Measurements from ENCODE around the gene SLC9A8. TPM values are rescaled to one million over a fixed set of nuclear protein-coding genes. Genes with fewer than 3 reads are reported as not detected.

SLC9A8 gene, protein sequence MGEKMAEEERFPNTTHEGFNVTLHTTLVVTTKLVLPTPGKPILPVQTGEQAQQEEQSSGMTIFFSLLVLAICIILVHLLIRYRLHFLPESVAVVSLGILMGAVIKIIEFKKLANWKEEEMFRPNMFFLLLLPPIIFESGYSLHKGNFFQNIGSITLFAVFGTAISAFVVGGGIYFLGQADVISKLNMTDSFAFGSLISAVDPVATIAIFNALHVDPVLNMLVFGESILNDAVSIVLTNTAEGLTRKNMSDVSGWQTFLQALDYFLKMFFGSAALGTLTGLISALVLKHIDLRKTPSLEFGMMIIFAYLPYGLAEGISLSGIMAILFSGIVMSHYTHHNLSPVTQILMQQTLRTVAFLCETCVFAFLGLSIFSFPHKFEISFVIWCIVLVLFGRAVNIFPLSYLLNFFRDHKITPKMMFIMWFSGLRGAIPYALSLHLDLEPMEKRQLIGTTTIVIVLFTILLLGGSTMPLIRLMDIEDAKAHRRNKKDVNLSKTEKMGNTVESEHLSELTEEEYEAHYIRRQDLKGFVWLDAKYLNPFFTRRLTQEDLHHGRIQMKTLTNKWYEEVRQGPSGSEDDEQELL
- 6.8 and 8.0 TPM in 2 replicates for total RNA-seq

DNA sequence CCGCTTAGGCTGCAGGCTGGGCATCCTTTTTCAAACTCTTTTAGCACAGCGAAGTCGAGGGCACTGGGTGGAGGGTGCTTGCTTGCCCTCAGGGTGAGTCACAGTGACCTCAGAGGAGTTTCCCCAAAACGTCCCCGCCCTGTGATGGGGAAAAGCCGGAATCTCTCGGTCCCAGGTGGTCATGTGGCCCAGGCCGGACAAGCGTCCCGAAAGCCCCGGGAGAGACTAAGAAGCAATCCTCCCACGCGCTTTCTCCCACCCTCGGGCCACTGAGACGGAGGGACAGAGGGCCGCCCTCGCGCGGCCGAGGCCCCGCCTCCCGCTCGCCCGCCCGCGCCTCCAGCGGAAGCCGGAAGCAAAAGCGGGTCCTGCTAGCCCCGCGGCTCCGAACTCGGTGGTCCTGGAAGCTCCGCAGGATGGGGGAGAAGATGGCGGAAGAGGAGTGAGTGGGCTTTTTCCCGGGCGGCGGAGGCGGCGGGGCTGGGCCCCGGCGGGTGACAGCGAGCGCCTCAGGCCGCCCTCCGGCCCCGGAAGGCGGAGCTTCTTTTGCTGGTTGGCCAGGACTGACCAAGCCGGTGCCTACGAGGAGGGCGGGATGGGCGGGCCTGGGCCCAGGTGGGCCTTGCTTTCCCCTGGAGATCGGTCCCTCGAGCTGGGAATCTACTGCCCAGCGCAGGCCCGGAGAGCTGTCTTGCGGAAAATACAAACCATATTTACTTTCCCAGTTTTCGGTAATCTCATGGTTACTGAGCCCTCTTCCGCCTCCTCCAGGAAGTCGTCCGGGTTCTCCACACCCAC, at the start of gene SLC9A8:
TSS of gene SLC9A8 (plus strand) at position 322 of the 798 bp plus-strand sequence. CDS start at position 417, 95 bp downstream.

DNA sequence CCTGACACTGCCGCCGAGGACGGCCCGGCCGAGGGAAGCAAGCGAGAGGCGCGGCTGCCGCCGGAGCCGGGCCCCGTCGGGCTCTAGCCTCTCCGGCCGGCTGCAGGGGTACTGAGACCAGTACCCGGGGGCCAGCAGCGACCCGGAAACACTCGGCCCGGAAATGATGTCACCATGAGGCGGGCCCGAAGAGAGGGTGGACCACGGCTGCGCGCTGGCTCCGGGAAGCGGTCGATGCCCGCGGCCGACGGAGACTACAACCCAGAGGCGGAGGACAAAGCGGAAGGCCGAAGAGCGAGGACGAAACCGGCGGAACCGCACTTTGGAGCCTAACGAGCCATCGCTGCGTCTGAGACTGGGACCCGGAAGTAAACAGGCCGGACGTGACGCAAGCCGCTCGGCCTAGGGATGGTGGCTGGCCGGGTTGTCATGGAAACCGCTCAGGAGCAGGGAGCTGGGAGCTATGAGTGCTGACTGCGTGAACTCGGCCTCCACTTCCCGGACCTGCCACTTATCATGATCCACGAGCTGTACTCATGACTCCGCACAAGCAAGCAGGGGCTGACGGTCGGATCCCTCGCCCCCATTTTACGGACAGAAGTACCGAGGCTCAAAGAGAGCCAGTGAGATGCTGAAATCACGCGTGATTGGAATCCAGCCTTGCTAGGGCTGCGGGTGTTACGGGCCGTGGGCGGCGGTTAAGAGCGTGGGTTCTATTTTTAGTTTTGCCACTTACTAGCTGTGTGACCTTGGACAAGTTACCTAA, 102.9 kb downstream of the SLC9A8 start, which contains the start of gene SPATA2:
TSS of gene SPATA2 (minus strand) at position 150 of the 766 bp plus-strand sequence. CDS start 7,039 bp downstream, outside the sequence.

DNA sequence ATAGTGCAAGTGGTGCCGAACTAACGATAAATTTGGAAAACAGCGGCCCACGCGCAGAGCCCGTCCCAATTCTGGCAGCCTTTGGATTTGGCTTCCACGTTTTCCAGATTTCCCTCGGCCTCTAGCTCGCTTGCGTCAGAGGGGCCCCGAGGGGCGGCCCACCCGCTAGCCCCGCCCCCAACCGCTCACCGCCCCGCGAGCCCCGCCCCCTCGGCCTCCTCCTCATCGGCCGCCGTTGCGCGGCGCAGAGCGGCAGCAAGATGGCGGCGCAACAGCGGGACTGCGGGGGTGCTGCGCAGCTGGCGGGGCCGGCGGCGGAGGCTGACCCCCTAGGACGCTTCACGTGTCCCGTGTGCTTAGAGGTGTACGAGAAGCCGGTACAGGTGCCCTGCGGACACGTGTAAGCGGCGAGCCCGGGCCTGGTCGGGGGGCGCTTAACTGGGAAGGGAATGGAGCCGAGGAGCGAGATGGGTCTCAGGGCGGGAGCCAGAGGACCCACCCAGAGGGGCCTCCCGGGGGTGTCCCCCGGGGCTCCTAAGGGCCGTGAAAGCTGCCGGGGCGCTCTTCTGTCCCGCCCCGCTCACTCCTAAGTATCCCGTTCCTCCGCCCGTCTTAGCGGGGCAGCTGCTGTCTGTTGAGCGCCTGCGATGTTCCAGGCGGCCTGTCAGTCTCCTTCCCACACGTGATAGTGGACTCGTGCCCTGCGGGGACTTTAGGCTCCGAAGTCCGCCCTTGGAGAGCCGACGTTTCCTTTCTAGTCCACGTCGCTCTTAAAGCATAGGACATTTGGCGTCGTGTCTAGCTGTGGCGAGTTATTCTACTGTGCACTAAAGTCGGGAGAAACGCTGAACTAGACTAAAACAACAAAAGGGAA, 123.8 kb downstream of the SLC9A8 start, which contains the start of gene RNF114:
TSS of gene RNF114 (plus strand) at position 245 of the 874 bp plus-strand sequence. CDS start at position 261, 16 bp downstream.

Other genes starting within 250 kb of the SLC9A8 start
- 1.5 and 23.2 TPM in 2 replicates for gene PTGIS, start 244.7 kb upstream of the SLC9A8 start, total RNA-seq
- gene B4GALT5, start 99.0 kb upstream of the SLC9A8 start, total RNA-seq = 54.8 and 58.8 TPM in 2 replicates
- gene SPATA2, start 102.7 kb downstream of the SLC9A8 start, total RNA-seq = 0.99 and 1.6 TPM in 2 replicates
- 30.0 and 42.5 TPM in 2 replicates for gene RNF114, start 123.6 kb downstream of the SLC9A8 start, total RNA-seq
- gene SNAI1, start 170.2 kb downstream of the SLC9A8 start, total RNA-seq = 1.5 and 2.9 TPM in 2 replicates

All from endothelial cell of coronary artery (primary cell).